ENCODE data around the gene SPATA13.
A peak's percentile ranks its signal among the peaks of the same experiment; 100 is the strongest.

SPATA13 gene

GRCh38 chr13:24185591-24186232, 25.2 kb downstream of the SPATA13 start:
- no peaks in the 10 kb centered on the region for H3K9me3 ChIP-seq (ENCODE audit: control insufficient read depth, insufficient read depth, low read depth, low read length)
- ChIA-PET CTCF (no interaction called here), POLR2A (no interaction called here)
- no peaks in the 10 kb centered on the region for H3K4me1 ChIP-seq (ENCODE audit: control insufficient read depth, insufficient read depth, low read length)
- no peaks in the 10 kb centered on the region for H3K36me3 ChIP-seq (ENCODE audit: control insufficient read depth in 2 of 2, insufficient read depth in 1 of 2, low read length in 2 of 2)
- no peak overlapping the region for H3K4me3 ChIP-seq (ENCODE audit: low read depth, low read length)
- TF ChIP-seq, protein P1, sequence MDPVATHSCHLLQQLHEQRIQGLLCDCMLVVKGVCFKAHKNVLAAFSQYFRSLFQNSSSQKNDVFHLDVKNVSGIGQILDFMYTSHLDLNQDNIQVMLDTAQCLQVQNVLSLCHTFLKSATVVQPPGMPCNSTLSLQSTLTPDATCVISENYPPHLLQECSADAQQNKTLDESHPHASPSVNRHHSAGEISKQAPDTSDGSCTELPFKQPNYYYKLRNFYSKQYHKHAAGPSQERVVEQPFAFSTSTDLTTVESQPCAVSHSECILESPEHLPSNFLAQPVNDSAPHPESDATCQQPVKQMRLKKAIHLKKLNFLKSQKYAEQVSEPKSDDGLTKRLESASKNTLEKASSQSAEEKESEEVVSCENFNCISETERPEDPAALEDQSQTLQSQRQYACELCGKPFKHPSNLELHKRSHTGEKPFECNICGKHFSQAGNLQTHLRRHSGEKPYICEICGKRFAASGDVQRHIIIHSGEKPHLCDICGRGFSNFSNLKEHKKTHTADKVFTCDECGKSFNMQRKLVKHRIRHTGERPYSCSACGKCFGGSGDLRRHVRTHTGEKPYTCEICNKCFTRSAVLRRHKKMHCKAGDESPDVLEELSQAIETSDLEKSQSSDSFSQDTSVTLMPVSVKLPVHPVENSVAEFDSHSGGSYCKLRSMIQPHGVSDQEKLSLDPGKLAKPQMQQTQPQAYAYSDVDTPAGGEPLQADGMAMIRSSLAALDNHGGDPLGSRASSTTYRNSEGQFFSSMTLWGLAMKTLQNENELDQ (tag by site-specific recombination; IDR thresholded peaks at IDR 0.05; ENCODE audit: low read depth): no peak
- TF ChIP-seq ZNF10 (tag by site-specific recombination; IDR thresholded peaks at IDR 0.05) (peak; percentile 93), ZNF707 (tag by site-specific recombination; IDR thresholded peaks at IDR 0.05) (no peak)
- H3K27ac ChIP-seq (ENCODE audit: extremely low read depth, low read depth, low read length): no peak overlapping the region

DNA sequence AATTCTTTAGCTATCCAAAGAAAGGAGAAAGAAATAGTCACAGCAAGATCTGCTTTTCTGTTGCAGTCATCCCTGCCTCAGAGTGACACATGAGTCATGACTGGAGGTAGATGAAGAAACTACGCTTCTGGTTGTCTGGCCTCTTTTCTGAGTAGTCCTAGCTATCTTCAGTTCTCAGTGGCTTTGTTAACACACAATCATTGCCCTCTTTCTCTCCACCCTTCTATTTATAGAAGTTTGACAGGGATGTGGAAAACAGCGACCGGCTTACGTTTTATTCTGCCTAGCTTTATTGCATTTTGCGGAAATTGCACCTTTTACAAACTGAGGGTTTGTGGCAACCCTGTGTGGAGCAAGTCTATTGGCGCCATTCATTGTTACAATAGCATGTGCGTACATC, 26.7 kb downstream of the SPATA13 start:
- TF ChIP-seq ZNF211 (tag by site-specific recombination; IDR thresholded peaks at IDR 0.05; ENCODE audit: low read depth) (no peak), ZNF433 (tag by site-specific recombination; IDR thresholded peaks at IDR 0.05; ENCODE audit: low read depth) (no peak), ZNF785 (tag by site-specific recombination; IDR thresholded peaks at IDR 0.05) (no peak), ZNF157 (tag by site-specific recombination; IDR thresholded peaks at IDR 0.05) (no peak), ZNF133 (tag by site-specific recombination; IDR thresholded peaks at IDR 0.05) (no peak), ZNF623 (tag by site-specific recombination; IDR thresholded peaks at IDR 0.05) (no peak), ZNF664 (tag by site-specific recombination; IDR thresholded peaks at IDR 0.05) (no peak), ZNF362 (tag by site-specific recombination; IDR thresholded peaks at IDR 0.05) (no peak), ZNF830 (tag by site-specific recombination; IDR thresholded peaks at IDR 0.05; ENCODE audit: low read depth) (no peak)
- TF ChIP-seq, protein P2, sequence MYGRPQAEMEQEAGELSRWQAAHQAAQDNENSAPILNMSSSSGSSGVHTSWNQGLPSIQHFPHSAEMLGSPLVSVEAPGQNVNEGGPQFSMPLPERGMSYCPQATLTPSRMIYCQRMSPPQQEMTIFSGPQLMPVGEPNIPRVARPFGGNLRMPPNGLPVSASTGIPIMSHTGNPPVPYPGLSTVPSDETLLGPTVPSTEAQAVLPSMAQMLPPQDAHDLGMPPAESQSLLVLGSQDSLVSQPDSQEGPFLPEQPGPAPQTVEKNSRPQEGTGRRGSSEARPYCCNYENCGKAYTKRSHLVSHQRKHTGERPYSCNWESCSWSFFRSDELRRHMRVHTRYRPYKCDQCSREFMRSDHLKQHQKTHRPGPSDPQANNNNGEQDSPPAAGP (tag by site-specific recombination; IDR thresholded peaks at IDR 0.05): no peak
- TF ChIP-seq, protein P3, sequence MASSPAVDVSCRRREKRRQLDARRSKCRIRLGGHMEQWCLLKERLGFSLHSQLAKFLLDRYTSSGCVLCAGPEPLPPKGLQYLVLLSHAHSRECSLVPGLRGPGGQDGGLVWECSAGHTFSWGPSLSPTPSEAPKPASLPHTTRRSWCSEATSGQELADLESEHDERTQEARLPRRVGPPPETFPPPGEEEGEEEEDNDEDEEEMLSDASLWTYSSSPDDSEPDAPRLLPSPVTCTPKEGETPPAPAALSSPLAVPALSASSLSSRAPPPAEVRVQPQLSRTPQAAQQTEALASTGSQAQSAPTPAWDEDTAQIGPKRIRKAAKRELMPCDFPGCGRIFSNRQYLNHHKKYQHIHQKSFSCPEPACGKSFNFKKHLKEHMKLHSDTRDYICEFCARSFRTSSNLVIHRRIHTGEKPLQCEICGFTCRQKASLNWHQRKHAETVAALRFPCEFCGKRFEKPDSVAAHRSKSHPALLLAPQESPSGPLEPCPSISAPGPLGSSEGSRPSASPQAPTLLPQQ (tag by site-specific recombination; IDR thresholded peaks at IDR 0.05): no peak
- CTCF ChIA-PET: no interaction called here
- POLR2A ChIA-PET: no interaction called here

DNA sequence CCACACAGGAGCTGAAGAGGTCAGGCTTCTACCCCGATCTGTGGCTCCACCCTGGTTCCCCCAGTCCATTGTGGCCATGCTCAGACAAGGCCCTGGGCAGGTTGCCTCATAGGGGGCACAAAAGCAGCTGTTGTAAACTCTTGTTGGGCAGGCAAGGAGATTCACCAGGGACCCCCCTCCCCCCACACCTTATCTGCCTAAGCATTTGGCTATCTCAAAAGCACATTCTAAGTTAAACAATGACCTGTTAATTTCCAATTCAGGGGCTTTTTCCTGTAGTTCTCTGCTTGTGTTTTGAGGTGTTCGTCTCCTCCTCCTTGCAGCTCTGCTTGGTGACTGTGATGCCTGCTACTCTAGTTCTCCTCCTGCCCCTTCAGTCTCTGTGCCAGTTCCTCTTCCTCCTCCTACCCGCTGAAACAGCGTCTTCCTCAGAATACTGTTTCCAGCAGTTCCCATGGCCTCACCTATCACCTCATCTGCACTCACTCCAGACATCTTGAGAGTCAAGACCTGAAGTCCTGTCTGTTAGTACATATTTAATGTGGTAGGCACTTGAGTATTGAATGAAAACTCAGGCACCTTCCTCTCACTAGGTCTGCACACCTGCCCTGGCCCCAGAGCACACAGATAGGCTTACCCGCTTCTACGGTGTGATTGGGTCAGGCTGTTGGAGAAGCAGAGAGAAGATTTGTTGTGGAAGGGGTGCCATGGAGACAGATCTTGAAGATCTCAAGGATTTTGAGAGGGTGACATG, 31.7 kb downstream of the SPATA13 start:
- no peak overlapping the region for H3K4me3 ChIP-seq (ENCODE audit: low read depth, low read length)
- CTCF ChIA-PET: no interaction called here
- no peak overlapping the region for H3K27ac ChIP-seq (ENCODE audit: extremely low read depth, low read depth, low read length)
- H3K9me3 ChIP-seq (ENCODE audit: control insufficient read depth, insufficient read depth, low read depth, low read length): no peaks in the 10 kb centered on the region
- no peaks in the 10 kb centered on the region for H3K36me3 ChIP-seq (ENCODE audit: control insufficient read depth in 2 of 2, insufficient read depth in 1 of 2, low read length in 2 of 2)
- H3K4me1 ChIP-seq (ENCODE audit: control insufficient read depth, insufficient read depth, low read length): no peaks in the 10 kb centered on the region
- POLR2A ChIA-PET: no interaction called here
- no peak for TF ChIP-seq ZNF416 (tag by site-specific recombination; IDR thresholded peaks at IDR 0.05)

More for the DNA sequence above, 26.7 kb downstream of the SPATA13 start:
- no peak overlapping the region for H3K27ac ChIP-seq (ENCODE audit: extremely low read depth, low read depth, low read length)
- H3K9me3 ChIP-seq (ENCODE audit: control insufficient read depth, insufficient read depth, low read depth, low read length): no peaks in the 10 kb centered on the region
- no peak overlapping the region for H3K4me3 ChIP-seq (ENCODE audit: low read depth, low read length)
- H3K36me3 ChIP-seq (ENCODE audit: control insufficient read depth in 2 of 2, insufficient read depth in 1 of 2, low read length in 2 of 2): no peaks in the 10 kb centered on the region
- no peaks in the 10 kb centered on the region for H3K4me1 ChIP-seq (ENCODE audit: control insufficient read depth, insufficient read depth, low read length)

Measured in HEK293 (cell line).